ENCODE results near the gene AP3S2.

- TF ChIP-seq CTCF (IDR thresholded peaks at IDR 0.05) (no peak), POLR2A (IDR thresholded peaks at IDR 0.05) (no peak)
Observed at GRCh38 chr15:89822611-89822950, 71.2 kb downstream of the AP3S2 start.

Data from testis (tissue), 2 donors.